Measurements from ENCODE around the gene CRACR2B.
A peak's percentile ranks its signal among the peaks of the same experiment; 100 is the strongest.

The CRACR2B gene

GRCh38 chr11:842370-843002, 14.8 kb downstream of the CRACR2B start, which contains the start of the genes POLR2L and TSPAN4:
TSS of gene POLR2L (minus strand) at chr11:842529. CDS start at chr11:842508, 21 bp downstream.
TSS of gene TSPAN4 (plus strand) at chr11:842852. CDS start at chr11:850305, 7,453 bp downstream.
- peak; percentile 71 for TF ChIP-seq REST (IDR thresholded peaks at IDR 0.05; ENCODE audit: insufficient replicate concordance, low read depth)
- TF ChIP-seq POLR2AphosphoS5 (IDR thresholded peaks at IDR 0.05; ENCODE audit: low read depth), result peak; percentile 93
- no peak for TF ChIP-seq SPI1 (IDR thresholded peaks at IDR 0.05; ENCODE audit: borderline replicate concordance, low read depth)

GRCh38 chr11:843086-843734, 15.5 kb downstream of the CRACR2B start:
- no peak for DNase-seq (ENCODE audit: low read depth in 1 of 2, low spot score in 1 of 2)
- Histone ChIP-seq H3K4me3 (replicated peaks; ENCODE audit: insufficient read depth, low read length) (peak overlapping the region; percentile 99), H3K27me3 (ENCODE audit: insufficient read depth, poor library complexity, severe bottlenecking) (no peaks in the 10 kb centered on the region), H3K27ac (replicated peaks) (no peak overlapping the region)
- TF ChIP-seq SPI1 (IDR thresholded peaks at IDR 0.05; ENCODE audit: borderline replicate concordance, low read depth) (no peak), POLR2AphosphoS5 (IDR thresholded peaks at IDR 0.05; ENCODE audit: low read depth) (no peak), GABPA (IDR thresholded peaks at IDR 0.05; ENCODE audit: low read depth) (no peak), REST (IDR thresholded peaks at IDR 0.05; ENCODE audit: insufficient replicate concordance, low read depth) (no peak), CTCF (IDR thresholded peaks at IDR 0.05; ENCODE audit: insufficient read depth, low read length) (no peak)

More at GRCh38 chr11:842370-843002, 14.8 kb downstream of the CRACR2B start, which contains the start of the genes POLR2L and TSPAN4:
- Histone ChIP-seq H3K27me3 (ENCODE audit: insufficient read depth, poor library complexity, severe bottlenecking) (no peaks in the 10 kb centered on the region), H3K27ac (replicated peaks) (peak within 1 kb of the TSS; percentile 64), H3K4me3 (replicated peaks; ENCODE audit: insufficient read depth, low read length) (peak within 1 kb of the TSS; percentile 99)
- DNase-seq (ENCODE audit: low read depth in 1 of 2, low spot score in 1 of 2), result peak in 1 of 2 experiments; percentile 85

GRCh38 chr11:843818-844692, 16.3 kb downstream of the CRACR2B start:
- Histone ChIP-seq H3K27me3 (ENCODE audit: insufficient read depth, poor library complexity, severe bottlenecking) (peaks cover 7% of the 10 kb centered on the region), H3K4me3 (replicated peaks; ENCODE audit: insufficient read depth, low read length) (no peak overlapping the region), H3K27ac (replicated peaks) (no peak overlapping the region)
- DNase-seq (ENCODE audit: low read depth in 1 of 2, low spot score in 1 of 2), result no peak
- no peak for TF ChIP-seq SPI1 (IDR thresholded peaks at IDR 0.05; ENCODE audit: borderline replicate concordance, low read depth)
- TF ChIP-seq POLR2AphosphoS5 (IDR thresholded peaks at IDR 0.05; ENCODE audit: low read depth), result no peak
- no peak for TF ChIP-seq REST (IDR thresholded peaks at IDR 0.05; ENCODE audit: insufficient replicate concordance, low read depth)
- TF ChIP-seq GABPA (IDR thresholded peaks at IDR 0.05; ENCODE audit: low read depth), result no peak
- no peak for TF ChIP-seq CTCF (IDR thresholded peaks at IDR 0.05; ENCODE audit: insufficient read depth, low read length)
